Activated T-helper 9 cell treated with anti-CD3 and anti-CD28 coated beads, Interleukin-2, amount 50 U/mL, for 16 hours (primary cell): ENCODE measurements around the gene GTF3C5.
"Not testable (repeated sequence)": the region's sequence is repeated elsewhere in the genome, so short reads cannot be mapped to it uniquely, and the experiment has no call there.

Source experiments
- DNase-seq: peaks from one replicate; pipeline ENCODE4 v3.0.0-alpha.2; 2020; ENCODE audit warnings: low read depth

GTF3C5 gene

DNA sequence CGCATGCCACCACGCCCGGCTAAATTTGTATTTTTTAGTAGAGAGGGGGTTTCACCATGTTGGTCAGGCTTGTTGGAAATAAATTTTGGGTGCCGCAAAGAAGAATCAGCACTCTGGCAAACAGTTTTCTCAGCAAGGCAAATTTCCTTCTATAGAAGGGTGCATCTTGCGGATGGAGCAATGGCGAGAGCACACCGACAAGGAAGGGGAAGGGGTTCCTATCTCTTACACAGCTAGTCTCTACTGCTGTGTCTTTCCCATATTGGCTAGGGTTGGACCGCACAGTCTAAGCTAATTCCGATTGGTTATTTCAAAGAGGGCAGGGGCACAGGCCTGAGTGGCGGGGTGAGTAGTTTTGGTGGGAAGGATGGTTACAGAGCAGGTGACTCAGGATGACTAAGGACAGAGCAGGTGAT, 707 bp downstream of the GTF3C5 start:
- no peak for DNase-seq

DNA sequence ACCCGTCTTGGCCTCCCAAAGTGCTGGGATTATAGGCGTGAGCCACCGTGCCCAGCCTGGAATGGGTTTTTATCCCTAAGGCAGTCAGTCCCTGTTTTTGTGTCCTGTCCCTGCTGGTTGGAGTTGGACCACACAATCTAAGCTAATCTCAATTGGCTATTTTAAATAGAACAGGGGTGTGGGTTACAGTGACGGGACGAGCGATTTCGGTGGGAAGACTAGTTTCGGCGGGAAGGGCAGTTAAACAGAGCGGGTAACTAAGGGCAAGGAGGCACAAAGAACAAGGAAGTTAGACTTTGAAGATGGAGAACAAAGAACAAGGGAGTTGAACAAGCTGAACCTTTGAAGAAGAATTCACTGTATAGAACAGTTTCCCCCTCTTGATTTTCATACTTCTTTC, 1.4 kb downstream of the GTF3C5 start:
- no peak for DNase-seq

DNA sequence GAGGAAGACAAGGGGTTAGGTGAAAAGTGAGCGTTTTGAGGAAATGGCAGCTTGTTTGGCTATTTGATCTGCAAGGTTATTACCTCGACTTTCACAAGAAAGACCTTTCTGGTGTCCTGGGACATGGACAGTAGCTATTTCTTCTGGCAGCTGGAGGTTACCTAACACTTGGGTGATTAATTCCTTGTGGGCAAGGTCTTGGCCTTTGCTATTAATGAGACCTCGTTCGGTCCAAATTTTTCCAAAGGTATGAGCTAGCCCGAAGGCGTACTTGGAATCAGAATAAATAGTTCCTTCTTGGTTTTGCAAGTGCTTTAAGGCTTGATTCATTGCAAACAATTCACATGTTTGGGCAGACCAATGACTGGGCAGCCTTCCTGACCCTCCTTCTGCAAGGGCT, 4.9 kb downstream of the GTF3C5 start:
- DNase-seq, result no peak

DNA sequence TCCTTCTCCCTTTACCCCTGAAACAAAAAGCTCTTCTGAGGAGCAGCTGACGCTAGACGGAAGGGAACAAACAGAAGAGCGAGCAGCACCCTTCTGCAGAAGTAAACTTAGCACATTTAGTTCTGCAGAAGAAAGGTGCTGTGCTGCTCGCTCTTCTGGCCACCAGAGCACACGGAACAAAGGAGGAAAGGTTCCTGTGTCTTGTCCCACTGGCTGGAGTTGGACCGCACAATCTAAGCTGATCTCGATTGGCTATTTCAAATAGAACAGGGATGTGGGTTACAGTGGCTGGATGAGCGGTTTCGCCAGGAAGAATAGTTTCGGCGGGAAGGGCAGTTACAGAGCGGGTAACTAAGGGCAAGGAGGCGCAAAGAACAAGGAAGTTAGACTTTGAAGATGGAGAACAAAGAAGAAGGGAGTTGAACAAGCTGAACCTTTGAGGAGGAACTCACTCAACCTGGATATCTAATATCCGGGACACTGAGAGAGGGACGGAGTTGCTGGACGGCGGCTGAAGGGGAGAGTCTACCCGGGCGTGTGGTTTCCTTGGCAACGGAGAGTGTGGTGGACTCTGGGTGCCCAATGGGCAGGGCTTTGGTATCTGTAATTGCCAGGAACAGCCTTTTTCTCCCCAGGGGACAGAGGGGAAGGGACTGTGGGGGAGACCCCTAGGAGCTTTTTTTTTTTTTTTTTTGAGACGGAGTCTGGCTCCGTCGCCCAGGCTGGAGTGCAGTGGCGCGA, 7.1 kb downstream of the GTF3C5 start:
- DNase-seq, result no peak

DNA sequence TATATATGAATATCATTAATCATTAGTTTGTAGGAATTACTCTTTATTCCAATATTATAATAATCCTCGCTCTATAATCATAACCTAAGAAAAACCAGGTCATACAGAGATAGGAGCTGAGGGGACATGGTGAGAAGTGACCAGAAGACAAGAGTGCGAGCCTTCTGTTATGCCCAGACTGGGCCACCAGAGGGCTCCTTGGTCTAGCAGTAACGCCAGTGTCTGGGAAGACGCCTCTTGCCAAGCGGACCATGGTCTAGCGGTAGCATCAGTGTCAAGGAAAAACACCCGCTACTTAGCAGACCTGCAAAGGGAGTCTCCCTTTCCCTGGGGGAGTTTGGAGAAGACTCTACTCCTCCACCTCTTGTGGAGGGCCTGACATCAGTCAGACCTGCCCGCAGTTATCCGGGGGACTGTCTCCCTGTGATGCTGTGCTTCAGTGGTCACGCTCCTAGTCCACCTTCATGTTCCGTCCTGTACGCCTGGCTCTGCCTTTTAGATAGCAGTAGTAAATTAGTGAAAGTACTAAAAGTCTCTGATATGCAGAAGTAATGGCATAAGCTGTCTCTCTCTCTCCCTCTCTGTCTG, 10.2 kb downstream of the GTF3C5 start:
- DNase-seq, result not testable (repeated sequence)

DNA sequence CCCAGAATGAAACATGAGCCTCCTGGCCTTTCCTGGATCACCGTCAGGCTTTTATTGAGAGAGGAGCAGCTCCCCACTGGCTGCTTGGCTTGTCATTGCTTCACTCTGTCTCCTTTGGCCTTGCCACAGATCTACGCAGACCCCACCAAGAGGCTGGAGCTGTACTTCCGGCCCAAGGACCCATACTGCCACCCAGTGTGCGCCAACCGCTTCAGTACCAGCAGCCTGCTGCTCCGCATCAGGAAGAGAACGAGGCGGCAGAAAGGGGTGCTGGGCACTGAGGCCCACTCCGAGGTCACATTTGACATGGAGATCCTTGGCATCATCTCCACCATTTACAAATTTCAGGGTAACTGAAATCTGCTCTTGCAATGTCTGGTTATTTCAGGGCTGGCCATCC, 11.2 kb downstream of the GTF3C5 start:
- DNase-seq, result no peak

DNA sequence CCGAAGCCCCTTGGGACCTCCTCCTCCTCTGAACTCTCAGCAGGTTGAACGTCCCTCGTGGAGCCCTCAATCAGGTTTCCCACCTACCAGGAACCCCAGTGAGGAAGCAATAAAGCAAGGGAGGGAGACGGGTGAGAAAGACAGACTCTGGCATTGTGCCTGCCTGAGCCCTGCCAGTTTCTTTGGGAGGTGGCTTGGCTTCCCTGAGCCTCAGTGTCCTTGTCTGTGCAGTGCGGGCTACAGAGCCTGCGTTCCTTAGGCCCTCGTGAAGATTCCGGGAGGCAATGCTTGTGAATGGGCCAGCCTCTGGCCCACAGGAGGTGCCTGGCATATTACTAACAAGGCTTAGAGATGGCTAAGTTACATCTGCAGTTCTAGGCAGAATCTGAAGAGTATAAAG, 11.9 kb downstream of the GTF3C5 start:
- no peak for DNase-seq

DNA sequence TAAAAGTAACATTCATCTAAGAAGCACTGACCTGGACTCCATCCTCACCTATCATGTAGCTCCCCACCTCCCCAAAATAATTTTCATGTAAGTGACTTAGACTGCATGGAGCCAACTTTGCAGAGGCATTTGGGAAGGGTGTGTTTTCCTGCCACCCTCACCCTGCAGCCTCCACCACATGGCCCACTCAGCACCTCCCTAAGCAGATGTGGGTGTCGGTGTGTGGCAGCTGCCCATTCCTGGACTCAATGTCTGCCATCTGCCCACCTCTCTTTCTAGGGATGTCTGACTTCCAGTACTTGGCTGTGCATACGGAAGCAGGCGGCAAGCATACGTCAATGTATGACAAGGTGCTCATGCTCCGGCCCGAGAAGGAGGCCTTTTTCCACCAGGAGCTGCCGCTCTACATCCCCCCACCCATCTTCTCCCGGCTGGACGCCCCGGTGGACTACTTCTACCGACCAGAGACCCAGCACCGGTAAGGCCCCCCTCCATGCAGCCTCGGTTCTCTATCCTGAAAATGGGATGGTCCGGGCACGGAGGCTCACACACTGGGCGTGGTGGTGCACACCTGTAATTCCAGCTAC, 12.7 kb downstream of the GTF3C5 start:
- no peak for DNase-seq

DNA sequence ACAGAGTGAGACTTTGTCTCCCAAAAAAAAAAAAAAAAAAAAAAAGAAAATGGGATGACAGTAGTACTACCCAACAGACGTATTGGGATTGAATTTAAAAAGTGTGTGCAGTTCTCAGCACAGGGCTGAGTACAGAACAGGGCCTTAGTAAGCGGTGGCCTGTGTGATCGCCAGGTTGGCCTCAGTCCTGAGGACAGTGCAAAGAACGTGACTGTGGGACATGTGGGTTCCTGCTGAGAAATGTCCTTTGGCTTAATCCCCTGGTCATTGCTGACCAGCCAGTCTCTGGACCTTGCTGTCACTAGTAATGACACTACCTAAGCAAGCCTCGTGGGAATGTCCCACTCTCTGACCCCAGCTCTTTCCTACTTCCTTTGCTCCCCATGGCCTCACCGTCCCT, 13.3 kb downstream of the GTF3C5 start:
- DNase-seq, result no peak

DNA sequence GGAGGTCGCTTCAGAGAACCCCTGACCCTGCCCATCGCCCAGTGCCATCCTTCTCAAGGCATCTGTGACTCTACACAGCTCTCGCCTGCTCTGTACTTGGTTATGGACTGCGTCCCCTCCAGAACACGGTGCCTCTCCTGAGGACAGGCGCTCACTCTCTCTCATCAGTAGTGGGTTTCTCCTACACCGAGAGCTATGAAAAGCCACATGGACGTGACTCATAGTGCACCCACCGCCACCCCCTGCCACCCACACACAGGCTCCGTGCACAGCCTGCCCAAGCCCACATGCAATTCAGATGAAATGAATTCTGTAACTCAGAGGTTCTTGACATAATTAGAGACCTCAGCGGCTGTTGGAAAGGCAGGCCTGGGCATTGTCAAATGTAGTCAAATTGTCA, 13.9 kb downstream of the GTF3C5 start:
- DNase-seq, result no peak

DNA sequence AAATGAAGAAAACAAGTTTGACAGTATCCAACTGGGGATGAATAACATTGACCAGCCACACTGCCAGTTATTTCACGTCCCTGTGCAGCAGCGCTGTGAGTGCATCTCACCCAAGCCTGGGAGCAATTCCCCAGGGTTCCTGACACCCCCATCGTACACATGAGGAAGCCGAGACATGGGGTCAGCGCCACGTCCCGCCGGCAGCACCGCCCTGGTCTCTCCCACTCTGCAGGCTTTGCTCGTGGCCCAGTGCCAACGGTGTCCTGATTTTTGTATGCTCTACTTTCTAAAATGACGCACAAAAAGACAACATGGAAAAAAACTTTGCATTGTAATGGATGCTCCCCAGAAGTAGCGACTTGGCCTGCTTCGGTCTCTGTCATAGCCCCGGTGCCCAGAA, 14.3 kb downstream of the GTF3C5 start:
- no peak for DNase-seq

DNA sequence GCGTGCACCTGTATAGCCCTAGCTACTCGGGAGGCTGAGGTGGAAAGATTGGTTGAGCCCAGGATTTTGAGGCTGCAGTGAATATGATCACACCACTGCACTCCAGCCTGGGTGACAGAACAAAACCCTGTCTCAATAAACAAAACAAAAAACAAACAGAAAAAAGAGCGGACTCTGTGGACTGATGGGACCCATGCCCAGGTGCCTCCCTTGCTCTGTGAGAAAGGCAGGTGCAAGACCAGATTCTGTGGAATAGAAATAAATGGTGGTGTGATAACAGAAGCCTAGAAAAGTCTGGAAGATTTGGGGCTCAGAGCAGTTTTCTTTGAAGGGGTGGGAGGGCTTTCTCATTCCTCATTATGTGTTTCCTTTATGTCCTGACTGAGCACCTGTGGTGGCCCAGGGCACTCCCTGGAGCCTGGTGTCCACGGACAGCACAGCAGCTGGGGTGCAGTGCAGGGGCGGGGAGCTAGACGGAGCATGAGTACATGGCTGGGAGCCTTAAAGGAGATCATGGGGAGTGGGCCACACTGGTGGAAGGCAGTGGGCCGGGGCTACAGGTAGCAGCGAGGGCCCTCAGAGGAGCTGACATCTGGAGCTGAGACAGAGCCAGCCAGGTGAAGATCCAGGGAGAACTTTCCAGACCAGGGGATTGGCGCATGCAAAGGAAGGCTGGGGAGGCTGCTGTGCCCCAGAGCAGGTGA, 15.6 kb downstream of the GTF3C5 start:
- no peak for DNase-seq

DNA sequence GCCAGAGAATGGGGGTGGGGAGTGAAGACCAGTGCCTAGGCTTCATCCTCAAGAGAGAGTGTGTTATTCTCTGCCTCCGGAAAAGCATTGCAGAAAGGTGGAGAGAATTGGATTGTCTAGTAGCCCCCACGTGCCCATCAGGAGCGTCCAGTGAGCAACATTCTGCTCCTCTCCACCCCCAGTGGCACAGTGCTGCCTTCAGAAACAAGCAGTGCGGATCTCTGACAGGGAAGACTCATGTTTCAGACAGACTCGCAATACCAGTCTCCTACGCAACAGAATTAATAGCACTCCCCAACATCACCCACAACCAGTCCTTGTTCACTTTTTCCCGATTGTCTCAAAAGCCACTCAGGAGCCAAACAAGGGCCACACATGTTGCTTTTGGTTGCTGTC, 16.1 kb downstream of the GTF3C5 start:
- DNase-seq, result no peak

DNA sequence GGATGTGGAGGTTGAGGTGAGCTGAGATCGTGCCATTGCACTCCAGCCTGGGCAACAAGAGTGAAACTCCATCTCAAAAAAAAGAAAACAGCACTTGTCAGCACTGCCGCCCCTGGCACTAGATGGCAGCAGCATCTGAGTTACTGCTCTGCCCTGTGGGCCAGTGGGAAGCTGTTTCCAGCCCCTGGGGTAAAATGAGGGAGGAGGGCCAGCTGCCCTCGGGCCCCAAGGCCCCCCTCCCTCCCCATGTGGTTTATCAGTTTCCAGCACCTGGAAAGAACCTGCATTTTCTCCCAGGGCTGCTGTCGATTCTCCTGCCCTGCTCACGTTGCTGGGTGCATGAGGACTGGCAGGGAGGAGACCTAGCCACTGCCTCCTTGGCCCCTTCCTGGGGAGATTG, 17.8 kb downstream of the GTF3C5 start:
- no peak for DNase-seq

DNA sequence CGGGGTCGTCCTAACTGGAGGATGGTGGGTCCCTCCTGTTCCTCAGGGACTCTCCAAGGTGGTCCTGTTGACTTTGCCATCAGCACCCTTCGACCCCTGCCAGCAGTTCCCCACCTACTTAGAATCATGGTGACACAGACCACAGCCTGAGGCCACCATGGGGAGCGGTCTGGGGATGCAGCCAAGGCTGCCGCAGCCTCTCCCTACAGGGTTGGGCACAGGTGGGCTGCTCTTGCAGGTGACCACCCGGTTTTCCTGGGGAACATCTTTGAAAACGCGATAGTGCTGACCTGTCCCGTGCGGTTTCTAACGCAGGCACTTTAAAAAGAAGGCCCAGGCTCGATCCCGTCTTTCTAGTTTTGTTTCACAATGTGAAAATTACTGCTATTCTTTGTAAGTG, 18.2 kb downstream of the GTF3C5 start:
- no peak for DNase-seq

DNA sequence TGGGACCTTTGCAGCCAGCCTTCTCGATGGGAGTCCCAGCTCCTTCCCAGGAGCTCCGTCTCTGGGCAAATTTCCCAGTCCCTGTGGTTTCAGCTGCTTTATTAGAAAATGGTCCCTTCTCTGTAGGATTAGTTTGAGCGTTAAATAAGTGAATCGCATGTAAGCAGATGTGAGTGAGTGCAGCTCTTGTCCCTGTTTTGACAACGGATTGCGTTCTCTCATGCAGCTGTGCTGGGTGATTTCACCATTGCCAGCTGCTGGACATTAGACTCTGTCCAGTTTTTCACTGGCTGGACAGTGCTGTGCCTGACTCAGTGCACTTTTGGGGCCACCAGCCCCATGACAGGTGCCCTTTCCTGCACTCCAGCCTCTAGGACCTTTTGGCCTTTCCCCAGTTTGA, 19.3 kb downstream of the GTF3C5 start:
- DNase-seq, result no peak

DNA sequence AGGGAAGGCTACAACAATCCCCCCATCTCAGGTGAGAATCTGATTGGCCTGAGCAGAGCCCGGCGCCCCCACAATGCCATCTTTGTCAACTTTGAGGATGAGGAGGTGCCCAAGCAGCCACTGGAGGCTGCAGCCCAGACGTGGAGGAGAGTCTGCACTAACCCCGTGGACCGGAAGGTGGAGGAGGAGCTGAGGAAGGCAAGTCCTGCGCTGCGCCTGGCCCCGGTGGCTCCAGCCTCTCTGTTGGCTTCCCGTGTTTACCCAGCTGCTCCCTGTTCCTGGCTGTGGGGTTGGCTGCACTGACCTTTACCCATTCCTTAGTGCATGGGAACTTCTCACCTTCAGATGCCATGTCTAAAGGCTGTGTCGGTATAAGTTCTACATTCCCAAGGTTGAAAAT, 20.0 kb downstream of the GTF3C5 start:
- no peak for DNase-seq

DNA sequence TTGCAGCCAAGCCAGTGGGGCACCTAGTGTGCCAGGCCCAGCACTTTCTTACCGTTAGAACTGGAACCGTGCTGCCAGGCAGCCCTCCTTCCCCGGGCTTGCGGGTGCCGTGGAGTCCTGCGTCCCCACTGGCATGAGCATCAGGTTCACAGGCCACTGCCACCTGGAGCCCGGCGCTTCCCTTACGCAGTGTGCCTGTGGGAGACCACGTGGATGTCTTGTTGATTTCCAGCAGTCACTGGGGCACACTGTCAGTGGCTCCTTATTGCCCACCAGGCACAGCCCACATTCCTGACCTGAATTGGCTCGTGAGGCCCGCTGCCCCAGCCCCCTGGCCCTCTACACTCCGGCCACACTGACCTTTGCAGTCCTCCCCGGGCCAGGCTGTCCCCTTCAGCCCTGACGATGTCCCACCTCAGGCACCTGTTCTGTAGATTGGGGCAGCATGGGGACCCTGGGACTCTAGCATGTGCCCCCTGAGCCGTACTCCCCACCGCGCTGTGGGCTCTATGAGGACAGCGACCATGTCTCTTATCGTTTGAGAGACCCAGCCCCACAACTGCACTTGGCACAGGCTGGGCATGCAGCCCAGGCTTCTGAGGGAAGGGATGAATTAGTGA, 20.6 kb downstream of the GTF3C5 start:
- no peak for DNase-seq

DNA sequence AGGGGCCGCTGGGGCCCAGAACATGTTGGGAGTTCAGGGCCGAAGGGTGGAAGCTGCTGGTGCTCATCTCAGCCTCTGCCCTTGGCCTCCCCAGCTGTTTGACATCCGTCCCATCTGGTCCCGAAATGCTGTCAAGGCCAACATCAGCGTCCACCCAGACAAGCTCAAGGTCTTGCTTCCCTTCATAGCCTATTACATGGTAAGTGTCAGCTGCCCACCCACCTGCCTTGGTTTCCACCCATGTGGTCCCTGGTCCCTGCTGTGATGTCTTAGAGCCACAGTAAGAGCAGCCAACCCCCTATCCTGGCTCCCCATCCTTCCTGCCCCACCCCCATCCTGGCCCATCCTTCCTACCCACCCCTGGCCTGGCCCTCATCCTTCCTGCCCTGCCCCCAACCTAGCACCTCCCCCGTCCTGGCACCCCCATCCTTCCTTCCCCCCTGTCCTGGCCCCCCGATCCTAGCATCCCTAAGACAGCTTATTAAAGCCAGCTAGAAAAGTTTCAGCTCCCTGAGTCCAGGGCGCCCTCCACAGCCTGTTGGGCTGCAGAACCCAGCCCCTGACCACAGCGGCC, 21.3 kb downstream of the GTF3C5 start:
- no peak for DNase-seq

DNA sequence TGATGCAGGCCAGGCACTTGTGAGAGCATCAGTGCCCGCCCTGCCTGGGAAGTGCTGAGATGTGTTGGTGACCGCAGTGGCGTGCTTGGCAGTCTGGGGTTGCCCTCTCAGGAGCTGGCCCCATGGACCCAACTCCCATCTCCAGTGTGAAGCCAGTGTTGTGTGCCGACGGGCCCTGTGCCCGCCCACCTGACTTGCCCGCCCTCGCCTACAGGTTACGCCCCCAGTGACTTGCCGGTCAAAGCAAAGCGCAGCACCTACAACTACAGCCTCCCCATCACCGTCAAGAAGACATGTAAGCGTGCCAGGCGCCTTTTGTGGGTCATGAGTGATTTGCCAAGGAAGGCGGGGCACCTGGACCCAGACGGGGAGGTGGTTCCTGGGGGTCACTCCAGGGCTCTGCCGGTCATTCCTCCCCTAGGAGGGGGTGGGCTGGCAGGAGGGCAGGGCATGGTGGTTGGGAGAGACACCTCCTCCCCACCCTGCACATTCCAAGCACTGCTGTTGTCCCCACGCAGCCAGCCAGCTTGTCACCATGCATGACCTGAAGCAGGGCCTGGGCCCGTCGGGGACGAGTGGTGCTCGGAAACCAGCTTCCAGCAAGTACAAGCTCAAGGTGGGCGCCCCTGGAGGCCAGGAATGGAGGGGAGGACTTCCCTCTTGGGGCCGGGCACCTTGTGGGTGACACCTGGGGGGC, 23.5 kb downstream of the GTF3C5 start:
- no peak for DNase-seq

DNA sequence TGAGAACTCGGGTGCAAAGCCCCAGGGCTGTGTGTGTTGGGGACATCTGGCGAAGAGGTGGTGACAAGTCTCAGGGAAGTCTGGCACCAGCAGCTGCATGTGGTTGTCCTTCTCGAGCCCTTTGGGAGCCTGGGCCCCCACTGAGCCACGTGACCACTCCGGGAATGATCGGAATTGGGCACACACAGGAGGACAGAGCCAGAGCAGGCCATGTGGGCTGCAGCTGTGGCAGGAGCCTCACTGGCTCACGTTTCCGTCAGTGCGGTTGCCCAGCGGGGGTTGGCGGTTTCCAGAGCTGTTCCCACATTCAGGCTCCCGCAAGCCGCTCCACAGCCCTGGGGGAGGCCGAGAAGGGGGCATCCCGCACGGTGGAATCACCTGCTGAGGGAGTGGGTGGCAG, 24.2 kb downstream of the GTF3C5 start:
- no peak for DNase-seq
